H54 (cell line): Measurements from ENCODE around the gene C1orf35.

Experiments
- DNase-seq: peaks from one replicate; pipeline ENCODE4 v3.0.0; 2011; ENCODE audit warnings: low spot score, mixed read lengths; ENCODE audit not compliant: insufficient read length
- FAIRE-seq: peaks from 3 replicates; lab custom pipeline; 2011; peaks lifted over from hg19 to GRCh38; lab: Jason Lieb, UNC
- POLR2A ChIP-seq: IDR thresholded peaks from 2 replicates; pipeline ENCODE4 v1.6.1; 2011; ENCODE audit warnings: low read depth, mild to moderate bottlenecking, low read length

The C1orf35 gene

GRCh38 chr1:228102791-228103620 is at the start of gene C1orf35:
Gene C1orf35 (minus strand): TSS chr1:228103325. CDS start chr1:228103227, 98 bp downstream.
- TF ChIP-seq POLR2A: peak; percentile 81
- FAIRE-seq (no peak), DNase-seq (peak; percentile 96)

- FAIRE-seq (no peak), DNase-seq (no peak)
- no peak for TF ChIP-seq POLR2A
Observed at GRCh38 chr1:228152918-228153258, 49.8 kb upstream of the C1orf35 start.

GRCh38 chr1:228152097-228152917 is 49.2 kb upstream of the C1orf35 start:
- DNase-seq (no peak), FAIRE-seq (no peak)
- TF ChIP-seq POLR2A: no peak

- TF ChIP-seq POLR2A: no peak
- no peak for FAIRE-seq
- DNase-seq: no peak
Observed at GRCh38 chr1:228151180-228151925, 48.2 kb upstream of the C1orf35 start.

GRCh38 chr1:228150461-228151179 is 47.5 kb upstream of the C1orf35 start:
- DNase-seq (peak; percentile 61), FAIRE-seq (no peak)
- no peak for TF ChIP-seq POLR2A

- no peak for FAIRE-seq
Observed at GRCh38 chr1:228150120-228150460, 47.0 kb upstream of the C1orf35 start.

GRCh38 chr1:228149406-228150119 is 46.4 kb upstream of the C1orf35 start, which contains the start of gene GJC2:
Gene GJC2 (plus strand): TSS chr1:228149930. CDS start chr1:228157759, 7,829 bp downstream.
- FAIRE-seq (no peak), DNase-seq (peak; percentile 55)
- no peak for TF ChIP-seq POLR2A

More at GRCh38 chr1:228150120-228150460, 47.0 kb upstream of the C1orf35 start:
- TF ChIP-seq POLR2A: no peak
- no peak for DNase-seq

GRCh38 chr1:228148935-228149405 is 45.8 kb upstream of the C1orf35 start:
- DNase-seq (no peak), FAIRE-seq (no peak)
- no peak for TF ChIP-seq POLR2A

- no peak for TF ChIP-seq POLR2A
- no peak for DNase-seq
- FAIRE-seq: no peak
Observed at GRCh38 chr1:228148196-228148861, 45.2 kb upstream of the C1orf35 start.

GRCh38 chr1:228147768-228148167 is 44.6 kb upstream of the C1orf35 start:
- FAIRE-seq (no peak), DNase-seq (no peak)
- no peak for TF ChIP-seq POLR2A

GRCh38 chr1:228147151-228147693 is 44.1 kb upstream of the C1orf35 start:
- no peak for TF ChIP-seq POLR2A
- DNase-seq: no peak
- FAIRE-seq: no peak
